GM19397 (cell line): ENCODE results near the gene CPO.

Experiments used
- ATAC-seq: cut with Tn5 transposase; IDR thresholded peaks from one replicate; pipeline ENCODE4 v1.9.1; 2021; ENCODE audit warnings: mild to moderate bottlenecking, moderate library complexity; ENCODE audit not compliant: unreplicated experiment

Gene CPO

GRCh38 chr2:207008105-207008990 is 69.0 kb downstream of the CPO start:
- no peak for ATAC-seq

GRCh38 chr2:207012461-207012860 is 73.1 kb downstream of the CPO start:
- no peak for ATAC-seq

DNA sequence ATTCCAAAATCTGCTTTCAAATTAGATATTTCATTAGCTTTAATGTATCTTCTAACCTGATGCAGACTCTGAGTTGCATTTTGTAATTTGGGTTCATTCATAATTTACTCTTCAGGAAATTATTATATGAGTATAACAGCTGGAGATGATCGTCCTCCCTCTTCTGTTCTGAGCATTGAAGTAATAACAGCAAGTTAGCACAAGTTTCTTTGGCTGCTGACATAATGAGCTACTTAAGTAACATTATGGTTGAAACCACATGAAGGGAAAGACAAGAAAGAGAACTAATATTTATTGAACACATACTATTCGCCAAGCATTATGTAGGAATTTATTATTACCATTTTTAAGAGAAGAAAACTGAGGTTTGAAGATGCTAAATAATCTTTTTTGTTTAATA is 75.1 kb downstream of the CPO start:
- ATAC-seq = no peak

GRCh38 chr2:207015901-207016300 is 76.6 kb downstream of the CPO start:
- no peak for ATAC-seq
